GM12891 (cell line): ENCODE data around the gene EMX2.

Experiments
- DNase-seq: peaks from one replicate; pipeline ENCODE4 v3.0.0; 2011; ENCODE audit warnings: low spot score; ENCODE audit not compliant: insufficient read length
- FAIRE-seq: peaks from 2 replicates; lab custom pipeline; 2011; peaks lifted over from hg19 to GRCh38; lab: Jason Lieb, UNC
- PAX5 ChIP-seq: IDR thresholded peaks from 2 replicates; pipeline ENCODE4 v1.6.1; 2011; ENCODE audit warnings: low read length, moderate library complexity, mild to moderate bottlenecking; ENCODE audit not compliant: insufficient read depth, severe bottlenecking
- POLR2A ChIP-seq: IDR thresholded peaks from 2 replicates; pipeline ENCODE4 v1.6.1; 2011; ENCODE audit warnings: low read depth, low read length, control low read depth
- POLR2AphosphoS5 ChIP-seq: IDR thresholded peaks from 2 replicates; pipeline ENCODE4 v1.6.1; 2011; ENCODE audit warnings: low read depth, low read length, control low read depth
- POU2F2 ChIP-seq: IDR thresholded peaks from 2 replicates; pipeline ENCODE4 v1.6.1; 2011; ENCODE audit warnings: low read depth, mild to moderate bottlenecking, control low read depth, low read length, moderate library complexity
- SPI1 ChIP-seq: IDR thresholded peaks from 2 replicates; pipeline ENCODE4 v1.6.1; 2011; ENCODE audit warnings: low read depth, low read length, control low read depth
- TAF1 ChIP-seq: IDR thresholded peaks from 2 replicates; pipeline ENCODE4 v1.6.1; 2011; ENCODE audit warnings: low read depth, low read length, control low read depth

Gene EMX2

GRCh38 chr10:117531371-117532002, 11.1 kb upstream of the EMX2 start:
- FAIRE-seq, result no peak

DNA sequence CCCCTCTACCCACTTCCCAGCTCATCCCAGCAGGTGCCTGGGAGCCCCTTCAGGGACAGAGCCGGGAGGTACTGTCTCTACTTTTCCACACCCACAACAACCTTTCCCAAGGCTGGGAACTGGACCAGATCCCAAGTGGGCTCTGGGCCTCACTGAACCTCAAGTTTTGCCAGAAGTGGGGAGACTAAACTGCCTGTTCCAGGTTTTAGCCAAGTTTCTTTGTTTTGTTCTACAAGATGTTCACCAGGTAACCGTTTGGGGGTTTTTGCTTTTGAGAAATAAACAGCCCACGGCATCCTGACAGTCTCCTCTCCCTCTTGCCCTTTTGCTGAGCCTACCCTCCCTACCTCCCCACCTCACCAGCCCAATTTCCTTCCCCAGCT, 10.6 kb upstream of the EMX2 start:
- FAIRE-seq (no peak), DNase-seq (no peak)
- TF ChIP-seq POU2F2, result no peak
- no peak for TF ChIP-seq POLR2A
- no peak for TF ChIP-seq POLR2AphosphoS5
- TF ChIP-seq TAF1, result no peak
- no peak for TF ChIP-seq SPI1
- no peak for TF ChIP-seq PAX5

More at GRCh38 chr10:117531371-117532002, 11.1 kb upstream of the EMX2 start:
- no peak for DNase-seq
- no peak for TF ChIP-seq POU2F2
- no peak for TF ChIP-seq POLR2A
- TF ChIP-seq TAF1, result no peak
- no peak for TF ChIP-seq SPI1
- no peak for TF ChIP-seq POLR2AphosphoS5
- TF ChIP-seq PAX5, result no peak

- DNase-seq, result no peak
- no peak for FAIRE-seq
These were observed 10.0 kb upstream of the EMX2 start for GRCh38 chr10:117532451-117533107.

GRCh38 chr10:117533507-117534281, 8.9 kb upstream of the EMX2 start:
- no peak for DNase-seq
- no peak for FAIRE-seq
- TF ChIP-seq PAX5, result no peak
- no peak for TF ChIP-seq POU2F2
- TF ChIP-seq SPI1, result no peak
- no peak for TF ChIP-seq POLR2A
- no peak for TF ChIP-seq TAF1
- no peak for TF ChIP-seq POLR2AphosphoS5

More at GRCh38 chr10:117532451-117533107, 10.0 kb upstream of the EMX2 start:
- TF ChIP-seq POLR2AphosphoS5, result no peak
- TF ChIP-seq TAF1, result no peak
- TF ChIP-seq POU2F2, result no peak
- TF ChIP-seq SPI1, result no peak
- no peak for TF ChIP-seq POLR2A
- no peak for TF ChIP-seq PAX5

- no peak for TF ChIP-seq POLR2AphosphoS5
- no peak for TF ChIP-seq POU2F2
- no peak for TF ChIP-seq POLR2A
- no peak for TF ChIP-seq PAX5
- TF ChIP-seq TAF1, result no peak
- TF ChIP-seq SPI1, result no peak
- FAIRE-seq, result no peak
- no peak for DNase-seq
These were observed 7.9 kb upstream of the EMX2 start for GRCh38 chr10:117534321-117535297.

- DNase-seq (no peak), FAIRE-seq (no peak)
- TF ChIP-seq PAX5 (no peak), POLR2A (no peak), SPI1 (no peak), TAF1 (no peak), POU2F2 (no peak), POLR2AphosphoS5 (no peak)
These were observed 7.1 kb upstream of the EMX2 start for GRCh38 chr10:117535298-117536071.

DNA sequence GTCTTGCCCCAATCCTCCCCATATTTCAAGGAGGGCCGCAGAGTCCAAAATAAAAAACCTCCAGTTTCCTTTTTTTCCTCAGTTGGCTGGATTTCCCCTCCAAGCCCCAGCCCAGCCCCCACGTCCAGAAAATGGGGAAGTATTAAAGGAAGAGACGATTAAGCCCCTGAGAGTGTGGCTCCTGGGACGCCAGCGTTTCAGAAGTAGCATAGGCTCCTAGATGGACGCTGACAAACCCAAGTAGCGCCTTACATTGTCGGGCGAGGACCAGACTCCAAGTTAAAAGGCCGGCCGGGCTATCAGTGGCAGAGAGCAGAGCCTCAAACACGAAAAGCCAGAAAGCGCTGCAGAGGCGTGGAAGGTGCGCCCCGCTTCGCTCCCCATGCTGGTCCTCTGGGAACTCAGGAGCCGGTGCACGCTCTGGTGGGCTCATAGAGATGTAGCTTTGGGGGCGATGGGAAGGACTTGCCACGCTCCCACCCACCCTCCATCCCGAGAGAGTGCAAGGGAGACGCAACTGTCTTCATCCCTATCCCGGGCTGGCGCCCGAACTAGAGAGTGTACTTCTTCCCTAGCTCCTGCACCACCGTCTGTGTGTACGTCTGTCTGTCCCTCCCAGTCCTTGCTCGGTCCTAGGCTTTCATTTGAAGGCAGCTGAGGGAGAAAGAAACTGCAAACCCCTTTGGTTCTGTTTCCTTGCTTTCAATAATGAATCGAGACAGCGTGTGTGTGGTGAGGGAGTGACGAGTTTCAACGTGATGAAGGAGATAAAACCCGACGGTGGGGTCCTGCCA, 6.3 kb upstream of the EMX2 start:
- TF ChIP-seq POU2F2 (no peak), POLR2AphosphoS5 (no peak), PAX5 (no peak), SPI1 (no peak), POLR2A (no peak), TAF1 (no peak)
- FAIRE-seq, result no peak
- DNase-seq, result no peak
